Upper lobe of left lung (tissue), 6 donors: Measurements from ENCODE around the gene ANK3. TPM values are rescaled to one million over a fixed set of nuclear protein-coding genes. Genes with fewer than 3 reads are reported as not detected.
A peak's percentile ranks its signal among the peaks of the same experiment; 100 is the strongest.

Experiments
- ATAC-seq, 2 donors: fragments of 200-7000 bp; cut with Tn5 transposase; one replicate each; pipeline ENCODE4 v1.9.1; 2022; ENCODE audit warnings: mild to moderate bottlenecking in 2 of 2, moderate library complexity in 2 of 2; ENCODE audit not compliant: low FRiP score in 2 of 2
- DNase-seq, 2 donors: peaks; one replicate each; pipeline ENCODE4 v3.0.0-alpha.2; 2019 to 2020
- H3K27ac ChIP-seq, 4 donors: fragments of 200-600 bp; sonication (generic); one replicate each; pipeline ENCODE4 v1.5.1; 2016 to 2019
- H3K27me3 ChIP-seq, 4 donors: fragments of 200-600 bp; sonication (generic); one replicate each; pipeline ENCODE4 v1.5.1; 2017 to 2019
- H3K36me3 ChIP-seq, 4 donors: fragments of 200-600 bp; sonication (generic); one replicate each; pipeline ENCODE4 v1.5.1; 2016 to 2019
- H3K4me1 ChIP-seq, 4 donors: fragments of 200-600 bp; sonication (generic); one replicate each; pipeline ENCODE4 v1.5.1; 2018 to 2019
- H3K4me3 ChIP-seq, 4 donors: fragments of 200-600 bp; sonication (generic); one replicate each; pipeline ENCODE4 v1.5.1; 2017 to 2019; ENCODE audit warnings: mild to moderate bottlenecking in 2 of 4, moderate library complexity in 1 of 4
- H3K9me3 ChIP-seq, 4 donors: fragments of 200-600 bp; sonication (generic); one replicate each; pipeline ENCODE4 v1.5.1; 2018 to 2019
- EP300 ChIP-seq, 4 donors: sonication (generic); formaldehyde crosslinking; IDR thresholded peaks; one replicate each; pipeline ENCODE4 v1.5.1; 2017; ENCODE audit warnings: antibody characterized with exemption in 4 of 4, control low read depth in 2 of 4
- POLR2A ChIP-seq, 4 donors: fragments of 450-650 bp; IDR thresholded peaks; one replicate each; pipeline ENCODE4 v1.5.1; 2016 to 2017; ENCODE audit warnings: antibody characterized with exemption in 4 of 4, mild to moderate bottlenecking in 2 of 4
- POLR2AphosphoS5 ChIP-seq, 2 donors: sonication (generic); formaldehyde crosslinking; IDR thresholded peaks; one replicate each; pipeline ENCODE4 v1.5.1; 2017; ENCODE audit warnings: antibody characterized with exemption in 2 of 2
- WGBS, 2 donors: methylation state at CpG; one replicate each; pipeline ENCODE4 v1.1.5; 2017 to 2018; 5-methylcytosine and 5-hydroxymethylcytosine counted together
- total RNA-seq, 6 donors: library from RNA; depleted of rRNA in 4 of 6; stranded (reverse); fragments of >200 nt in 4 of 6; gene quantifications; one replicate each; pipeline versions ENCODE4 v1.1.0 to v1.2.1, GENCODE V29; 2016 to 2021
- TF ChIP-seq, protein P1 (sequence below), 6 experiments: fragments of 450-650 bp in 4 of 6; fragments of 200-600 bp in 2 of 6; sonication (generic) in 2 of 6; IDR thresholded peaks; one replicate each; pipeline ENCODE4 v1.5.1; 2016 to 2019; ENCODE audit warnings: antibody characterized with exemption in 6 of 6
- donor health status: DM: no; HTN: no; CAD: no; lungs with moderate emphysema.
- donor health status: DM: no; HTN: yes; CAD: no; lungs with severe emphysema.

ANK3 gene
- total RNA-seq, 6 donors from 2014 or later = 43.9 to 193 (median 98.5) TPM

DNA sequence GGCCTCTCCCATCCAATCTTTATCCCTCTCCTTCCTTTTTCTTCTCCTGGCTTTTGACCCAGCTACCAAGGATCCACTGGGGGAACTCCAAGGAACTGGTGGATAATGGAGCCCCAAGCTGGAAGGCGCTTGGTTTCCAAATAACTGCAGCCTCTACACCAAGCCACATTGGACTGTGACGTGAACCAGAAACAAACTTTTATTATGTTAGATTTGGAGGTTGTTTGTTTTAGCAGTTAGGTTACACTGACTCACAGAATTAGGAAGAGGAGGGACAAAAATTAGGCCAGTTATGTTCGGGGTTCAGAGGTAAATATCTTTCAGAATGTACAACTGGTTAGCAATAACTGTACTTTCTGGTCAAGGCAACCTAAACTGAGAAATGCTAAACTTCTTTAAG lies 21.3 kb upstream of the ANK3 start:
- Histone ChIP-seq H3K27ac (no peak overlapping the region), H3K36me3 (no peaks in the 10 kb centered on the region), H3K4me3 (no peak overlapping the region), H3K27me3 (no peaks in the 10 kb centered on the region), H3K9me3 (no peaks in the 10 kb centered on the region), H3K4me1 (no peaks in the 10 kb centered on the region)
- ATAC-seq = no peak
- no peak for DNase-seq
- 92 to 94% methylated on average over 3 of the region's 3 CpGs for WGBS, 2 donors
- TF ChIP-seq POLR2AphosphoS5 (IDR thresholded peaks at IDR 0.05) (no peak), EP300 (IDR thresholded peaks at IDR 0.05) (no peak), POLR2A (IDR thresholded peaks at IDR 0.05) (no peak)
- TF ChIP-seq, protein P1, sequence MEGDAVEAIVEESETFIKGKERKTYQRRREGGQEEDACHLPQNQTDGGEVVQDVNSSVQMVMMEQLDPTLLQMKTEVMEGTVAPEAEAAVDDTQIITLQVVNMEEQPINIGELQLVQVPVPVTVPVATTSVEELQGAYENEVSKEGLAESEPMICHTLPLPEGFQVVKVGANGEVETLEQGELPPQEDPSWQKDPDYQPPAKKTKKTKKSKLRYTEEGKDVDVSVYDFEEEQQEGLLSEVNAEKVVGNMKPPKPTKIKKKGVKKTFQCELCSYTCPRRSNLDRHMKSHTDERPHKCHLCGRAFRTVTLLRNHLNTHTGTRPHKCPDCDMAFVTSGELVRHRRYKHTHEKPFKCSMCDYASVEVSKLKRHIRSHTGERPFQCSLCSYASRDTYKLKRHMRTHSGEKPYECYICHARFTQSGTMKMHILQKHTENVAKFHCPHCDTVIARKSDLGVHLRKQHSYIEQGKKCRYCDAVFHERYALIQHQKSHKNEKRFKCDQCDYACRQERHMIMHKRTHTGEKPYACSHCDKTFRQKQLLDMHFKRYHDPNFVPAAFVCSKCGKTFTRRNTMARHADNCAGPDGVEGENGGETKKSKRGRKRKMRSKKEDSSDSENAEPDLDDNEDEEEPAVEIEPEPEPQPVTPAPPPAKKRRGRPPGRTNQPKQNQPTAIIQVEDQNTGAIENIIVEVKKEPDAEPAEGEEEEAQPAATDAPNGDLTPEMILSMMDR (IDR thresholded peaks at IDR 0.05) = no peak

DNA sequence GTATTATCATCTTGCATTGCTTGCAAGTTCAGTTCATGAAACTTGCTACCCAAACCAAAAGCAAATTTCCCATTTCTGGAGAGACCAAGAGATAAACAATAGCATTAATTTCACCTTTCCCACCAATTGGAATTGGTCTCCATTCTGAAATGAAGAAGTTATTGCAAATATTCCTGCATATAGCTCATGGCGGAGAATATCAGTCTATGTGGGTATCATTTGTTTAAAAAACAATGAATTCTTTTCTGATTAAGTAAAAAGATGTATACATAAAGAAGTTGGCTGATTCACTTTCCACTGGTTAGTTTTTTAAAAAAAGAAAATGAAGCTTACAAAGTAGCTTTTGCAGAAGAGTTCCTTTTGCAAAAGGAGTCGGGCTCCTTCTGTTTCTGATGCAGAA lies 19.5 kb upstream of the ANK3 start:
- WGBS, 2 donors = 92 to 93% methylated on average over 2 of the region's 2 CpGs
- H3K4me1 ChIP-seq = no peaks in the 10 kb centered on the region
- no peaks in the 10 kb centered on the region for H3K9me3 ChIP-seq
- H3K27ac ChIP-seq = no peak overlapping the region
- TF ChIP-seq EP300 (IDR thresholded peaks at IDR 0.05) (no peak), POLR2AphosphoS5 (IDR thresholded peaks at IDR 0.05) (no peak), POLR2A (IDR thresholded peaks at IDR 0.05) (no peak)
- TF ChIP-seq, protein P1 (IDR thresholded peaks at IDR 0.05) = no peak
- no peak overlapping the region for H3K4me3 ChIP-seq
- DNase-seq = no peak
- no peaks in the 10 kb centered on the region for H3K36me3 ChIP-seq
- H3K27me3 ChIP-seq = no peaks in the 10 kb centered on the region
- ATAC-seq = no peak

DNA sequence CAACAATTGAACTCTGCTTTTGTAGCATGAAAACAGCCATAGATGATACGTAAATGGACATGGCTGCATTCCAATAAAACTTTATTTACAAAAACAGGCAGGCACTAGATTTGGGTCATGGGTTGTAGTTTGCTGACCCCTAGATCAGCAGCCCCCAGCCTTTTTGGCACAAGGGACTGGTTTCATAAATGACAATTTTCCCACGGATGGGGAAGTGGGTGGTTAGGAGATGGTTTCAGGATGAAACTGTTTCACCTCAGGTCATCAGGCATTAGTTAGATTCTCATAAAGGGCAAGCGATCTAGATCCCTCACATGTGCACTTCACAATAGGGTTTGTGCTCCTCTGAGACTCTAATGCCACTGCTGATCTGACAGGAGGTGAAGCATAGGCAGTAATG lies 16.5 kb upstream of the ANK3 start:
- no peaks in the 10 kb centered on the region for H3K4me1 ChIP-seq
- H3K27ac ChIP-seq = no peak overlapping the region
- no peak for DNase-seq
- TF ChIP-seq POLR2AphosphoS5 (IDR thresholded peaks at IDR 0.05) = no peak
- TF ChIP-seq, protein P1 (IDR thresholded peaks at IDR 0.05) = no peak
- TF ChIP-seq EP300 (IDR thresholded peaks at IDR 0.05) = no peak
- TF ChIP-seq POLR2A (IDR thresholded peaks at IDR 0.05) = no peak
- no peaks in the 10 kb centered on the region for H3K27me3 ChIP-seq
- H3K9me3 ChIP-seq = no peaks in the 10 kb centered on the region
- no peak overlapping the region for H3K4me3 ChIP-seq
- ATAC-seq = no peak
- no peaks in the 10 kb centered on the region for H3K36me3 ChIP-seq
- WGBS, 2 donors = 77 to 81% methylated on average over 3 of the region's 3 CpGs

DNA sequence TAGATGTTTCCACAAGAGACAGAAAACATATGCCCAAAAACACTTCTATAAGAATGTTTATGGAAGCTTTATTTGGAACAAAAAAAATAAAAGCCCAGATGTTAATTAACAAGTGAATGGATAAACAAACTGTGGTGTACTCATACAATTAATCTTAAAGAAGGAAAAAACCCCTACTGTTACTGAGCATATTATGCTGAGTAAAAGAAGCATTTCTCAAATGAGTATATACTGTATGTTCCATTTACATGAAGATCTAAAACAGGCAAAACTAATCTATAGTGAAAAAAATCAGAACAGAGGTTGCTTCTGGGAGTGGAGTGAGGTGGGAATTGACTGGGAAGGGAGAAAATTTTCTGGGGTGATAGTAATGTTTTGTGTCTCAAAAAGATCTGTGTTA lies 15.5 kb upstream of the ANK3 start:
- Histone ChIP-seq H3K36me3 (no peaks in the 10 kb centered on the region), H3K4me1 (no peaks in the 10 kb centered on the region), H3K4me3 (no peak overlapping the region), H3K27ac (no peak overlapping the region), H3K9me3 (no peaks in the 10 kb centered on the region), H3K27me3 (no peaks in the 10 kb centered on the region)
- no peak for DNase-seq
- no peak for ATAC-seq
- no peak for TF ChIP-seq POLR2AphosphoS5 (IDR thresholded peaks at IDR 0.05)
- TF ChIP-seq, protein P1 (IDR thresholded peaks at IDR 0.05) = no peak
- no peak for TF ChIP-seq EP300 (IDR thresholded peaks at IDR 0.05)
- TF ChIP-seq POLR2A (IDR thresholded peaks at IDR 0.05) = no peak

DNA sequence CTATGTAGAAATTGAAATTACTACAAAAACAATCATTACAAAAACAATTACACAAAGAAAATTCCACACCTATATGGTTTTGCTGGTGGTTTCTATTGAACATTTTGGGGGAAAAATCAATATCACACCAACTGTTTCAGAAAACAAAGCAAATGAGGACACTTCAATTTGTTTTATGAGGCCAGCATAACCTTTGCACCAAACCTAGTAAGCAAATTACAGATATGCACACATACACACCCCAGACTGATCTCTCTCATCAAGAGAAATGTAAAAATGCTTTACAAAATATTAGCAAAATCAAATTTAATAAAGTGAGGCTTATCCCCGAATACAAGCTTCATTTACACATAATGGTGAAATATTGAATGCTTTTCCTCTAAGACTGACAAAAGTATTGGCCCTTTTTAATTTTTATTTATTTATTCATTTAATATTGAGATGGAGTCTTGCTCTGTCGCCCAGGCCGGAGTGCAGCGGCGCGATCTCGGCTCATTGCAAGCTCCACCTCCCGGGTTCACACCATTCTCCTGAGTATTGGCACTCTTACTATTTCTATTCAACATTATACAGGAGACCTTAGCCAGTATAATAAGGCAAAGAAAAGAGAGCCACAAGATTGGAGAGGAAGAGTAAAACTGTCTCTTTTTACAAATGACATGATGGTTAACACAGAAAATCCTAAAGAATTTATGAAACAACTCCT lies 13.6 kb upstream of the ANK3 start:
- WGBS, 2 donors = 90% methylated on average over 8 of the region's 8 CpGs
- DNase-seq (peak in 1 of 2 donors; percentile 58), ATAC-seq (no peak)
- Histone ChIP-seq H3K9me3 (no peaks in the 10 kb centered on the region), H3K27ac (no peak overlapping the region), H3K27me3 (no peaks in the 10 kb centered on the region), H3K4me1 (no peaks in the 10 kb centered on the region), H3K36me3 (no peaks in the 10 kb centered on the region), H3K4me3 (no peak overlapping the region)
- no peak for TF ChIP-seq POLR2AphosphoS5 (IDR thresholded peaks at IDR 0.05)
- TF ChIP-seq POLR2A (IDR thresholded peaks at IDR 0.05) = no peak
- TF ChIP-seq EP300 (IDR thresholded peaks at IDR 0.05) = no peak
- TF ChIP-seq, protein P1 (IDR thresholded peaks at IDR 0.05) = no peak
